Kidney epithelial cell (primary cell): ENCODE data around the gene AKT1. TPM values are rescaled to one million over a fixed set of nuclear protein-coding genes. Genes with fewer than 3 reads are reported as not detected.

Experiments
- total RNA-seq: library from RNA; depleted of rRNA; stranded (reverse); fragments of >200 nt; gene quantifications from 2 replicates; pipeline ENCODE4 v1.2.3, GENCODE V29; 2015

Gene AKT1
- total RNA-seq, 1 donor from 2014 or later: 144 TPM

Other genes starting within 250 kb of the AKT1 start
- gene C14orf180, start 216.0 kb downstream of the AKT1 start, total RNA-seq: not detected in 2 replicates
- gene TMEM179, start 191.0 kb downstream of the AKT1 start, total RNA-seq: not detected in 2 replicates
- gene INF2, start 106.1 kb downstream of the AKT1 start, total RNA-seq: 109 and 131 TPM in 2 replicates
- 3.4 and 10.3 TPM in 2 replicates for gene ADSS1, start 71.5 kb downstream of the AKT1 start, total RNA-seq
- gene SIVA1, start 42.6 kb downstream of the AKT1 start, total RNA-seq: 222 and 235 TPM in 2 replicates
- 8.4 and 13.8 TPM in 2 replicates for gene ZBTB42, start 5.4 kb upstream of the AKT1 start, total RNA-seq
- gene CEP170B, start 69.5 kb upstream of the AKT1 start, total RNA-seq: 51.9 and 60.9 TPM in 2 replicates
- 0.04 and 0.68 TPM in 2 replicates for gene PLD4, start 129.1 kb upstream of the AKT1 start, total RNA-seq
- gene AHNAK2, start 182.6 kb upstream of the AKT1 start, total RNA-seq: 121 and 140 TPM in 2 replicates
- 12.6 and 17.1 TPM in 2 replicates for gene CLBA1, start 190.0 kb upstream of the AKT1 start, total RNA-seq
- gene CDCA4, start 225.3 kb upstream of the AKT1 start, total RNA-seq: 33.2 and 34.6 TPM in 2 replicates